ENCODE results near the gene STAC2.

- TF ChIP-seq POLR2AphosphoS5 (IDR thresholded peaks at IDR 0.05; ENCODE audit: low read depth, low read length) (no peak), CTCF (IDR thresholded peaks at IDR 0.05) (no peak), REST (IDR thresholded peaks at IDR 0.05; ENCODE audit: insufficient read depth in 1 of 2, low read depth in 2 of 2, low read length in 1 of 2) (no peak)
Measured at GRCh38 chr17:39212841-39213480, 12.8 kb downstream of the STAC2 start.
